Bronchial epithelial cell (primary cell): ENCODE data around the gene TUBAL3. TPM values are rescaled to one million over a fixed set of nuclear protein-coding genes. Genes with fewer than 3 reads are reported as not detected.

Experiments
- DNase-seq: peaks from one replicate; pipeline ENCODE4 v3.0.0-alpha.2; 2010; ENCODE audit warnings: low read depth
- FAIRE-seq: peaks from 2 replicates; lab custom pipeline; 2011; peaks lifted over from hg19 to GRCh38; lab: Jason Lieb, UNC
- H3K27me3 ChIP-seq: 2 replicates; pipeline ENCODE4 v1.5.1; 2011; ENCODE audit warnings: low read length; ENCODE audit not compliant: control insufficient read depth, insufficient read depth
- H3K36me3 ChIP-seq: 2 replicates; pipeline ENCODE4 v1.5.1; 2011; ENCODE audit warnings: low read length; ENCODE audit not compliant: control insufficient read depth, insufficient read depth
- H3K4me3 ChIP-seq: 2 replicates; pipeline ENCODE4 v1.5.1; 2011; ENCODE audit warnings: mild to moderate bottlenecking, low read depth, low read length, control low read depth
- CTCF ChIP-seq: IDR thresholded peaks from 2 replicates; pipeline ENCODE4 v1.5.1; 2011; ENCODE audit warnings: mild to moderate bottlenecking, moderate library complexity, low read length, control low read depth, inconsistent platforms; ENCODE audit not compliant: insufficient read depth, severe bottlenecking
- total RNA-seq: library from RNA; depleted of rRNA; stranded (reverse); fragments of >200 nt; gene quantifications from 2 replicates; pipeline ENCODE4 v1.2.1, GENCODE V29; 2014

Gene TUBAL3
- total RNA-seq, 1 donor from 2014 or later: 0.26 TPM

GRCh38 chr10:5355594-5356301, 48.9 kb downstream of the TUBAL3 start:
- TF ChIP-seq CTCF: no peak
- Histone ChIP-seq H3K27me3 (no peaks in the 10 kb centered on the region), H3K36me3 (no peaks in the 10 kb centered on the region), H3K4me3 (no peak overlapping the region)
- FAIRE-seq: no peak
- DNase-seq: peak; percentile 17

GRCh38 chr10:5354068-5354467, 50.6 kb downstream of the TUBAL3 start:
- Histone ChIP-seq H3K36me3 (no peaks in the 10 kb centered on the region), H3K27me3 (no peaks in the 10 kb centered on the region), H3K4me3 (no peak overlapping the region)
- DNase-seq (no peak), FAIRE-seq (no peak)
- TF ChIP-seq CTCF: no peak

GRCh38 chr10:5349362-5349761, 55.3 kb downstream of the TUBAL3 start:
- Histone ChIP-seq H3K4me3 (no peak overlapping the region), H3K27me3 (no peaks in the 10 kb centered on the region), H3K36me3 (no peaks in the 10 kb centered on the region)
- FAIRE-seq: no peak
- peak; percentile 54 for DNase-seq
- no peak for TF ChIP-seq CTCF

GRCh38 chr10:5346881-5347280, 57.7 kb downstream of the TUBAL3 start:
- FAIRE-seq (no peak), DNase-seq (no peak)
- Histone ChIP-seq H3K27me3 (no peaks in the 10 kb centered on the region), H3K4me3 (no peak overlapping the region), H3K36me3 (no peaks in the 10 kb centered on the region)
- no peak for TF ChIP-seq CTCF

GRCh38 chr10:5344746-5345145, 59.9 kb downstream of the TUBAL3 start:
- H3K4me3 ChIP-seq: no peak overlapping the region
- FAIRE-seq: no peak
- no peak for DNase-seq

More at GRCh38 chr10:5344746-5345145, 59.9 kb downstream of the TUBAL3 start:
- Histone ChIP-seq H3K27me3 (no peaks in the 10 kb centered on the region), H3K36me3 (no peaks in the 10 kb centered on the region)
- TF ChIP-seq CTCF: no peak
